GM12873 (cell line): Measurements from ENCODE around the gene PROS1.

Source experiments
- CTCF ChIP-seq: IDR thresholded peaks from 2 replicates; pipeline ENCODE4 v1.5.1; 2012; ENCODE audit warnings: low read depth, mild to moderate bottlenecking, moderate library complexity, low read length, control low read depth; ENCODE audit not compliant: insufficient read depth; ENCODE audit errors: missing control alignments

PROS1 gene

DNA sequence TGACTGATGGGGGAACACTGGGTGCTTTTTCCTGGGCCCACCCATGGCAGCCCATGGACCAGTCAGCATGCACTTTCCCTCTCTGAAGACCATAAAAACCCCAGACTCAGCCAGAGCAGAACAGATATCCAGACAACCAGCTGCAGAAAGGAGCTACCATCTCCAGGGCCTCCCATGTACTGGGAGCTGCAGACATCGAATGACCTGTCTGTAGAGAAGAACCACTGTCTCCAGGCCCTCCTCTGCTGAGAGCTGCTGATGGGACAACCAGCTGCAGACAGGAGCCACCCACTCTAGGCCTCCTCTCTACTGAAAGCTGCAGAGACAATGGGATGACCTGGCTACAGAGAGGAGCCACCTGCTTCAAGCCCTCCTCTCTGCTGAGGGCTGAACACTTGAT is 66.6 kb downstream of the PROS1 start:
- no peak for TF ChIP-seq CTCF

DNA sequence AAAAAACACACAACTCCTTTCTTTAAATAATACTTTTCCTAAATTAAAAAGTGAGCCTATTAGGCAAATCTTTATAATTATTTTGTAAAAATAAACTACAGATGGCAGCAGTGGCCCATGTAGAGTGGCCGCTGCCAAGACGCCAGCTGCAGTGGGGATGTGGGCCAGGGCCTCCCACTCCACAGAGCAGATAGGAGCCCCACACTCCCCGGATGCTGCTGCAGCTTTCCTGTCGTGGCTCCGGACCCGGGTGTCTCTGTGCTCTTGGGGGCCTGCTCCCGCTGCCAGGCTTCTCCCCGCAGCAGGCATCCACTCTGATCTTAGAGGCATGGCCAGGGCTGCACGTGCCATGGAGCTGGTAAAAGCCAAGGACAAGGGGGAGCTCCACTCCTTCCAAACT is 67.5 kb downstream of the PROS1 start:
- no peak for TF ChIP-seq CTCF

- TF ChIP-seq CTCF, result no peak
Observed at GRCh38 chr3:93904568-93904967, 69.1 kb downstream of the PROS1 start.

- no peak for TF ChIP-seq CTCF
Observed at GRCh38 chr3:93867425-93867824, 106.3 kb downstream of the PROS1 start.

GRCh38 chr3:93861017-93861416 is 112.7 kb downstream of the PROS1 start:
- no peak for TF ChIP-seq CTCF

DNA sequence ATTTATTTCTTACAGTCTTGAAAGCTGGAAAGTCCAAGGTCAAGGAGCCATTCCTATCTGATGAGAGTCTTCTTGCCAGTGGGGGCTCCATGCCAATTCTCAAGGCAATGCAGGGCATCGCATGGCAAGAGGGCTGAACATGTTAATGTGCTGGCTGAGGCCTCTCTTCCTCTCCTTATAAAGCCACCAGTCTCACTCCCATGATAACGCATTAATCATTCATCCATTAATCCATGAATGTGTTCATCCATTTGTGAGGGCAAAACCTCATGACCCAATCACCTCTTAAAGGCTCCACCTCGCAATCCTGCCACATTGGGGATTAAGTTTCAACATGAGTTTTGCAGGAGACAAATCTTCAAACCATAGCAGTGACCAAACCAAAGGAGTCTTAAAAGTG is 118.3 kb downstream of the PROS1 start:
- TF ChIP-seq CTCF, result no peak

DNA sequence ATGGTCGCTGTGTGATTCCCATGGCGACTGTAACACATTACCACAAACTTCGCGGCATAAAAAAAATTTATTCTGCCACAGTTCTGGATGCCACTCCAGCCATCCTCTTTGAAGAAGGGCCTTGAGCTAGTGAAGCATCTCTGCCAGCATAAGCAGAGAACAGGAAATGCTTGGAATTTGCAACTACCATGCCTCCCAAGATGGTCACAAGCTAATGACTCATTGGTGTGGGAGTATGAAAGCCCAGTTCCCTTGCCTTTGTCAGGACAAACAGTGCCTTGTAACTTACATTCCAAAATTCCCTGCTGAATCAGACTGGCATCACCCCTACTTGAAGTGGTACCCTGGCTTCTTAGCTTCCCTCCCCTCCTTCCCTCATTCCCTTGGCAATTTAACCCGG is 129.7 kb downstream of the PROS1 start:
- no peak for TF ChIP-seq CTCF
